NT2/D1 (cell line): ENCODE results near the gene PRKAG2.

Source experiments
- YY1 ChIP-seq: IDR thresholded peaks from 2 replicates; pipeline ENCODE4 v1.6.1; 2011; ENCODE audit not compliant: insufficient read length, insufficient read depth
- ZNF274 ChIP-seq: IDR thresholded peaks from 2 replicates; pipeline ENCODE4 v1.6.1; 2011; ENCODE audit warnings: mild to moderate bottlenecking, low read depth, low read length

DNA sequence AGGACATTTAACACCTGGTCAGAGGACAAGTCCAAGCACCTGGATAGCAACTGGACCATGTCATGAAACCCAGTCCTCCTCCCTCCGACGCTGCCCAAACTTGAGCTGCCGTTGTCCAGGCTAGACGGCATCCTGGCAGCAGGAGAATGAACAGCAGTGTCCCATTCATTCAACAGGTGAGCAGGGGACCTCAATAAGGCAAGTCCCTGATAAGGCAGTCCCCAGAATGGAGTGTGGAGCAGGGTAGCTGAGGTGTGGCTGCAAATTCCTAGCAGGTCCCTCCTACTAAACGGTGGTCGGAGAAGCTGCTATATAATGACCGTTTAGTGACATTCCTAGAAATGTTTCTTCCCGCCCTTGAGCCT lies 169.8 kb downstream of the PRKAG2 start:
- no peak for TF ChIP-seq YY1
- no peak for TF ChIP-seq ZNF274
